HepG2 (cell line): Measurements from ENCODE around the gene COL8A2. TPM values are rescaled to one million over a fixed set of nuclear protein-coding genes. Genes with fewer than 3 reads are reported as not detected.

ENCODE experiments used
- ATAC-seq: fragments of 200-7000 bp; cut with Tn5 transposase; 3 replicates; pipeline ENCODE4 v1.9.1; 2020; ENCODE audit warnings: mild to moderate bottlenecking, moderate library complexity
- BruUV-seq: library from RNA; stranded (reverse); fragments of 400-500 nt; replicated peaks from 2 replicates; lab custom pipeline; 2021; lab: Mats Ljungman, UMichigan
- CTCF ChIA-PET: fragments of 300-600 bp; formaldehyde crosslinking; extraction: SDS; loops from one replicate; lab custom pipeline; 2021; ENCODE audit warnings: low total read pairs, inconsistent platforms, low intra/inter-chr PET ratio; lab: Yijun Ruan, JAX
- POLR2A ChIA-PET: fragments of 350-600 bp; sonication (Branson Sonifier 250); formaldehyde crosslinking; loops from one replicate; lab custom pipeline; 2020; ENCODE audit warnings: antibody characterized with exemption, inconsistent platforms; lab: Yijun Ruan, JAX
- DNase-seq: peaks from one replicate; pipeline ENCODE4 v3.0.0-alpha.2; 2015; ENCODE audit warnings: low spot score
- FAIRE-seq: peaks from 3 replicates; lab custom pipeline; 2011; peaks lifted over from hg19 to GRCh38; lab: Jason Lieb, UNC
- H2AFZ ChIP-seq: one replicate; pipeline ENCODE4 v1.6.1; 2011; ENCODE audit warnings: low read length, inconsistent platforms
- H3K27ac ChIP-seq: fragments of 300-600 bp; 3 replicates; pipeline ENCODE4 v1.8.0; 2011; ENCODE audit warnings: mixed run types, mild to moderate bottlenecking, mixed read lengths, low read length, inconsistent platforms; ENCODE audit not compliant: insufficient read depth; ENCODE audit errors: extremely low read length
- H3K27me3 ChIP-seq, 2 experiments: fragments of 200-600 bp in 1 of 2; 2 replicates in 1 of 2; 3 replicates in 1 of 2; pipeline versions ENCODE4 v1.6.0 to v1.8.0; 2011; ENCODE audit warnings: low read length in 2 of 2, mild to moderate bottlenecking in 2 of 2, moderate library complexity in 2 of 2, inconsistent platforms in 1 of 2; ENCODE audit not compliant: insufficient read depth in 2 of 2, control insufficient read depth in 1 of 2
- H3K36me3 ChIP-seq, 2 experiments: fragments of 200-600 bp in 1 of 2; replicated peaks in 1 of 2; 2 replicates in 1 of 2; 3 replicates in 1 of 2; pipeline versions ENCODE4 v1.5.1 to v1.8.0; 2011; ENCODE audit warnings: low read length in 2 of 2, inconsistent platforms in 1 of 2; ENCODE audit not compliant: insufficient read depth in 2 of 2, control insufficient read depth in 1 of 2
- H3K4me1 ChIP-seq: 2 replicates; pipeline ENCODE4 v1.5.1; 2012; ENCODE audit warnings: low read length, inconsistent platforms; ENCODE audit not compliant: insufficient read depth
- H3K4me2 ChIP-seq: 2 replicates; pipeline ENCODE4 v1.6.0; 2011; ENCODE audit warnings: low read depth, low read length, inconsistent platforms
- H3K4me3 ChIP-seq, 3 experiments: fragments of 200-600 bp in 1 of 3; sonication (generic), shearing (Covaris generic) in 1 of 3; replicated peaks in 1 of 3; 2 replicates each; pipeline ENCODE4 v1.5.1; 2011 to 2016; ENCODE audit warnings: low read length in 3 of 3, inconsistent platforms in 2 of 3, low read depth in 2 of 3, mild to moderate bottlenecking in 2 of 3, control low read depth in 1 of 3, mixed read lengths in 1 of 3; ENCODE audit not compliant: insufficient read depth in 1 of 3
- H3K79me2 ChIP-seq: one replicate; pipeline ENCODE4 v1.6.1; 2011; ENCODE audit warnings: low read length, inconsistent platforms; ENCODE audit not compliant: insufficient read depth
- H3K9ac ChIP-seq: 2 replicates; pipeline ENCODE4 v1.6.0; 2011; ENCODE audit warnings: mild to moderate bottlenecking, low read depth, low read length, inconsistent platforms; ENCODE audit not compliant: insufficient read depth
- H3K9me3 ChIP-seq: 2 replicates; pipeline ENCODE4 v1.5.1; 2012; ENCODE audit warnings: mild to moderate bottlenecking, low read length
- H4K20me1 ChIP-seq: 2 replicates; pipeline ENCODE4 v1.6.0; 2011; ENCODE audit warnings: inconsistent platforms, mild to moderate bottlenecking, low read length, moderate library complexity; ENCODE audit not compliant: insufficient read depth
- HHEX ChIP-seq: IDR thresholded peaks from 2 replicates; pipeline ENCODE4 v1.6.1; 2016; ENCODE audit warnings: control low read depth
- HMG20A ChIP-seq: IDR thresholded peaks from 2 replicates; pipeline ENCODE4 v1.6.1; 2016; ENCODE audit warnings: borderline replicate concordance
- KDM5B ChIP-seq: sonication (generic); formaldehyde crosslinking; IDR thresholded peaks from 2 replicates; pipeline ENCODE4 v1.4.0; 2020; ENCODE audit warnings: missing genetic modification reagents, mild to moderate bottlenecking, borderline replicate concordance
- KMT2B ChIP-seq: IDR thresholded peaks from 2 replicates; pipeline ENCODE4 v1.6.1; 2016; ENCODE audit warnings: missing genetic modification reagents, missing compliant biosample characterization
- NCOA1 ChIP-seq: sonication (generic); formaldehyde crosslinking; IDR thresholded peaks from 2 replicates; pipeline ENCODE4 v1.9.0; 2021; ENCODE audit warnings: missing genetic modification reagents
- SCMH1 ChIP-seq: sonication (generic); formaldehyde crosslinking; IDR thresholded peaks from 2 replicates; pipeline ENCODE4 v1.9.0; 2021; ENCODE audit warnings: missing genetic modification reagents, mild to moderate bottlenecking, borderline replicate concordance
- SKI ChIP-seq: fragments of 450-650 bp; IDR thresholded peaks from one replicate; pipeline ENCODE4 v1.6.1; 2018; ENCODE audit warnings: mild to moderate bottlenecking; ENCODE audit not compliant: partially characterized antibody
- ZNF589 ChIP-seq: sonication (generic); formaldehyde crosslinking; conservative IDR thresholded peaks from 2 replicates; pipeline ENCODE4 v1.8.0; 2022; ENCODE audit warnings: mild to moderate bottlenecking, moderate library complexity, missing genetic modification reagents
- ZNF687 ChIP-seq: sonication (generic); formaldehyde crosslinking; IDR thresholded peaks from 2 replicates; pipeline ENCODE4 v1.5.1; 2020; ENCODE audit warnings: mild to moderate bottlenecking, missing genetic modification reagents, moderate library complexity
- ZNF781 ChIP-seq: sonication (generic); formaldehyde crosslinking; IDR thresholded peaks from 2 replicates; pipeline ENCODE4 v1.5.1; 2020; ENCODE audit warnings: borderline replicate concordance, mild to moderate bottlenecking, missing genetic modification reagents; ENCODE audit errors: not compliant biosample characterization
- whole genome bisulfite sequencing: methylation state at CpG from one replicate; pipeline ENCODE4 v1.1.6; 2017; ENCODE audit warnings: low lambda C conversion rate; 5-methylcytosine and 5-hydroxymethylcytosine counted together
- in situ Hi-C: cut with HindIII; loops from 2 replicates; pipeline ENCODE4 v1.10.0; 2017; ENCODE audit warnings: low pct_unique_long_range_greater_than_20kb; ENCODE audit not compliant: extremely low pct_ligation_motif_present
- intact Hi-C: fragments of 100-400 bp; cut with micrococcal nuclease; formaldehyde crosslinking; loops from one replicate; pipeline ENCODE4 v1.10.0; 2022; ENCODE audit not compliant: unreplicated experiment
- polyA plus RNA-seq, 8 experiments: library from polyadenylated mRNA; depleted of rRNA in 3 of 8; stranded (reverse) in 7 of 8; unstranded in 1 of 8; fragments of >200 nt; fragmentation: Illumina TruSeq in 4 of 8; extraction: Trizol in 4 of 8; gene quantifications; 2 replicates each; pipeline versions ENCODE4 v1.2.1 to v1.2.3, GENCODE V29; 2011 to 2016; ENCODE audit warnings: low read depth in 4 of 8, missing spikeins in 1 of 8, mixed read lengths in 1 of 8; ENCODE audit not compliant: insufficient read depth in 1 of 8
- total RNA-seq, 5 experiments: library from RNA; depleted of rRNA; stranded (reverse); fragments of >200 nt; fragmentation: Illumina TruSeq; extraction: Trizol; gene quantifications; 2 replicates each; pipeline ENCODE4 v1.2.3, GENCODE V29; 2016; ENCODE audit warnings: low read depth in 1 of 5
- TF ChIP-seq, protein P1 (sequence below): sonication (generic); formaldehyde crosslinking; IDR thresholded peaks from 2 replicates; pipeline ENCODE4 v1.5.0; 2020; ENCODE audit warnings: mild to moderate bottlenecking, missing genetic modification reagents, moderate library complexity
- TF ChIP-seq, protein P2 (sequence below): sonication (generic); formaldehyde crosslinking; IDR thresholded peaks from 2 replicates; pipeline ENCODE4 v1.8.0; 2022; ENCODE audit warnings: mild to moderate bottlenecking, missing genetic modification reagents, moderate library complexity

COL8A2 gene
- total and polyA plus RNA-seq, 2 of the 13 experiments (the other 11 are each of a cell fraction or from before 2014, with no cell fraction given) = 0.13 to 0.24 TPM

DNA sequence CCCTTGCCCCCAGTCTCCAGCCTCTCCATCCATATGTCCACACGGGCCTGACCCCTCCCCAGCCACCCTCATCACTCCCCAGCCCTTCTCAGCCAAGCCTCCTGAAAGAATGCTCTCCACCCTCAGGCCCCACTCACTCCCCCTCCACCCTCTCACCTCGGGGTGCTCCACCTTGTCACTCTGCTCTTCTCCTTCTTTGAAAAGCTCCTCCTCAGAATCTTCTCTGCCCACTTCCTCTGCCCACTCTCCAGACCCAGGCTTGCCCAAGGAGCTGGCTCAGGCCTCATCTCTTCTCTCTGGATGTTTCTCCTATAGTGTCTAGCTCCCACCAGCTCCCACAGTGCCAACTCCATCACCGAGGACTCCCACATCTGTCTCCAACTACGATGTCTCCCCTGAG, 13.9 kb downstream of the COL8A2 start:
- no peak for TF ChIP-seq HMG20A (CRISPR knock-in tag)
- Histone ChIP-seq H3K27me3 (peaks cover 6 to 24% of the 10 kb centered on the region in 2 experiments; a peak in 4 of 5 replicates), H3K27ac (no peak overlapping the region), H3K79me2 (no peaks in the 10 kb centered on the region), H4K20me1 (no peaks in the 10 kb centered on the region), H3K36me3 (no peaks in the 10 kb centered on the region), H2AFZ (no peak overlapping the region), H3K4me1 (peaks cover 37% of the 10 kb centered on the region), H3K4me3 (no peak overlapping the region), H3K9ac (no peak overlapping the region), H3K4me2 (no peak overlapping the region), H3K9me3 (no peaks in the 10 kb centered on the region)
- no TSS peak for BruUV-seq
- ChIA-PET CTCF (no interaction called here), POLR2A (no interaction called here)
- in situ Hi-C loops = no loop called here
- no peak for FAIRE-seq
- no peak for DNase-seq
- no peak for ATAC-seq
- intact Hi-C loops = no loop called here
- WGBS = 2% methylated on average over 4 of the region's 4 CpGs

DNA sequence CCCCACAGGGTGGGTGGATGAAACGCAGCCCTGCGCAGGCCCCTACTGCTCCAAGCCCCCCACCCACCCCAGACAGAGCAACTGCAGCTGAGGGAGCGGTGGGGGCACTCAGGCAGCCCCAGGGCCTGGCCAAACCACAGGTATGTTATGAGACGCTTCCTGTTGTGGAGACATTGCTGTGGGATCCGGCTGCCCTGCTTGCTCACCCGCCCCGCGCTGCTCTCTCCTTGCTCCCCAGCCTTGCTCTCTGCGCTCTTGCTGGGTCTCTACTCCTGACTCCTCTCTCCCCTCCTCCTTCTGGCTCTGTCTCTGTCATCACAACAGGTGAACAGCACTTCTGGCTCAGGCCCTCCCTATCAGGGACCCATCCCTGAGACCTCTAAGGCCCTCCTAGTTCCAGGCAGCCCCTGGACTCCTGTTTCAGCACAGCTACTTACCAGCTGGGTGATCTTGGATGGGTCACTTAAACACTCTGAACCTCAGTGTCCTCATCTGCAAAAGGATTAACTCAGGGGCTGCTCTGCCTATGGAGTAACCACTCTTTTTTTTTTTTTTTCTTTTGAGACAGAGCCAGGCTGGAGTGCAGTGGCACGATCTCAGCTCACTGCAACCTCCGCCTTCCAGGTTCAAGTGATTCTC, 15.9 kb downstream of the COL8A2 start:
- no TSS peak for BruUV-seq
- 43% methylated on average over 7 of the region's 11 CpGs for WGBS
- Histone ChIP-seq H3K9ac (no peak overlapping the region), H2AFZ (no peak overlapping the region), H3K27me3 (peaks cover 4 to 24% of the 10 kb centered on the region in 2 experiments; a peak in 4 of 5 replicates), H3K4me1 (peaks cover 33% of the 10 kb centered on the region), H3K4me2 (no peak overlapping the region), H3K36me3 (no peaks in the 10 kb centered on the region), H3K79me2 (no peaks in the 10 kb centered on the region), H3K27ac (no peak overlapping the region), H4K20me1 (no peaks in the 10 kb centered on the region), H3K4me3 (no peak overlapping the region), H3K9me3 (no peaks in the 10 kb centered on the region)
- in situ Hi-C loops (no loop called here), intact Hi-C loops (no loop called here)
- ChIA-PET POLR2A (no interaction called here), CTCF (no interaction called here)
- no peak for FAIRE-seq
- ATAC-seq = no peak
- no peak for DNase-seq
- TF ChIP-seq HHEX (CRISPR knock-in tag) (no peak), KDM5B (CRISPR knock-in tag) (no peak), SCMH1 (CRISPR knock-in tag) (no peak), KMT2B (CRISPR knock-in tag) (no peak), NCOA1 (no peak), ZNF687 (CRISPR knock-in tag) (no peak), ZNF589 (CRISPR knock-in tag) (no peak), ZNF781 (CRISPR knock-in tag) (no peak), SKI (no peak)
- TF ChIP-seq, protein P1, sequence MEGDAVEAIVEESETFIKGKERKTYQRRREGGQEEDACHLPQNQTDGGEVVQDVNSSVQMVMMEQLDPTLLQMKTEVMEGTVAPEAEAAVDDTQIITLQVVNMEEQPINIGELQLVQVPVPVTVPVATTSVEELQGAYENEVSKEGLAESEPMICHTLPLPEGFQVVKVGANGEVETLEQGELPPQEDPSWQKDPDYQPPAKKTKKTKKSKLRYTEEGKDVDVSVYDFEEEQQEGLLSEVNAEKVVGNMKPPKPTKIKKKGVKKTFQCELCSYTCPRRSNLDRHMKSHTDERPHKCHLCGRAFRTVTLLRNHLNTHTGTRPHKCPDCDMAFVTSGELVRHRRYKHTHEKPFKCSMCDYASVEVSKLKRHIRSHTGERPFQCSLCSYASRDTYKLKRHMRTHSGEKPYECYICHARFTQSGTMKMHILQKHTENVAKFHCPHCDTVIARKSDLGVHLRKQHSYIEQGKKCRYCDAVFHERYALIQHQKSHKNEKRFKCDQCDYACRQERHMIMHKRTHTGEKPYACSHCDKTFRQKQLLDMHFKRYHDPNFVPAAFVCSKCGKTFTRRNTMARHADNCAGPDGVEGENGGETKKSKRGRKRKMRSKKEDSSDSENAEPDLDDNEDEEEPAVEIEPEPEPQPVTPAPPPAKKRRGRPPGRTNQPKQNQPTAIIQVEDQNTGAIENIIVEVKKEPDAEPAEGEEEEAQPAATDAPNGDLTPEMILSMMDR (CRISPR knock-in tag) = no peak
- TF ChIP-seq, protein P2, sequence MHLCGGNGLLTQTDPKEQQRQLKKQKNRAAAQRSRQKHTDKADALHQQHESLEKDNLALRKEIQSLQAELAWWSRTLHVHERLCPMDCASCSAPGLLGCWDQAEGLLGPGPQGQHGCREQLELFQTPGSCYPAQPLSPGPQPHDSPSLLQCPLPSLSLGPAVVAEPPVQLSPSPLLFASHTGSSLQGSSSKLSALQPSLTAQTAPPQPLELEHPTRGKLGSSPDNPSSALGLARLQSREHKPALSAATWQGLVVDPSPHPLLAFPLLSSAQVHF (CRISPR knock-in tag) = no peak
